Adrenal gland (tissue), 5 donors: ENCODE measurements around the gene CCDC134.

ENCODE experiments used
- CTCF ChIP-seq, 6 experiments: fragments of 450-650 bp in 4 of 6; fragments of 200-600 bp in 2 of 6; sonication (generic) in 1 of 6; IDR thresholded peaks; 1 replicate in 5 of 6; 2 replicates in 1 of 6; pipeline versions ENCODE4 v1.5.1 to v1.8.0; 2016 to 2021; ENCODE audit warnings: antibody characterized with exemption in 6 of 6, mild to moderate bottlenecking in 2 of 6, moderate library complexity in 1 of 6
- POLR2A ChIP-seq, 2 donors: fragments of 450-650 bp; IDR thresholded peaks; one replicate each; pipeline ENCODE4 v1.6.1; 2017; ENCODE audit warnings: antibody characterized with exemption in 2 of 2, mild to moderate bottlenecking in 2 of 2, moderate library complexity in 1 of 2
- donor health status: DM: no; HTN: no; CAD: no.

DNA sequence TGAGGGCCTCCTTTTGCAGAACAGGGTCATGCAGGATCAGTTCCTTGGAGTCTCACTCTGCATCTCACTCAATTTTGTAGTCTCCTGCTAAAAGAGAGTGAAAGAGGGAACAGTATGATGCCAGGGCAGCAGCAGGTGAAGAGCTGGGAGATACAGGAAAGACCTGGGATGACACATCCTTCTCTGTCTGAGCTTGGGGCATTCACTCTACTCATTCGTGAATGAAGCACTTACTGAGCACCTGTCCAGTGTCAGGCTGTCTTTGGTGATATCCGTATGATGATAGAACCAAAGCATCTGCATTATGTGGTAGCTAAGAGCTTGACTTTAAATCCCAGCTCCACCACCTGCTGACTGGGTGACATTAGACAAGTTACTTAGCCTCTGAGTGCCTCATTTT, 46.8 kb downstream of the CCDC134 start:
- TF ChIP-seq CTCF (IDR thresholded peaks at IDR 0.05) (no peak), POLR2A (IDR thresholded peaks at IDR 0.05) (no peak)
